ENCODE results near the gene MYO7B. TPM values are rescaled to one million over a fixed set of nuclear protein-coding genes. Genes with fewer than 3 reads are reported as not detected.
A peak's percentile ranks its signal among the peaks of the same experiment; 100 is the strongest.

The MYO7B gene
- total RNA-seq, 1 experiment from 2014 or later: 0.48 TPM

- DNase-seq (ENCODE audit: low spot score): no peak
Observed at GRCh38 chr2:127588241-127588640, 52.8 kb downstream of the MYO7B start.

- DNase-seq (ENCODE audit: low spot score): no peak
Observed at GRCh38 chr2:127589358-127589757, 53.9 kb downstream of the MYO7B start.

- DNase-seq (ENCODE audit: low spot score): no peak
Observed at GRCh38 chr2:127589841-127590240, 54.4 kb downstream of the MYO7B start.

- DNase-seq (ENCODE audit: low spot score): no peak
Observed at GRCh38 chr2:127590386-127591190, 55.1 kb downstream of the MYO7B start.

GRCh38 chr2:127591221-127591923, 55.9 kb downstream of the MYO7B start:
- DNase-seq (ENCODE audit: low spot score): peak; percentile 33

GRCh38 chr2:127592761-127593227, 57.3 kb downstream of the MYO7B start:
- no peak for DNase-seq (ENCODE audit: low spot score)

- DNase-seq (ENCODE audit: low spot score): no peak
Observed at GRCh38 chr2:127593228-127594115, 58.0 kb downstream of the MYO7B start.

GRCh38 chr2:127594116-127594591, 58.7 kb downstream of the MYO7B start:
- DNase-seq (ENCODE audit: low spot score): no peak

GRCh38 chr2:127596311-127597045, 61.0 kb downstream of the MYO7B start:
- no peak for DNase-seq (ENCODE audit: low spot score)

- DNase-seq (ENCODE audit: low spot score): no peak
Observed at GRCh38 chr2:127597046-127597983, 61.8 kb downstream of the MYO7B start.

- no peak for DNase-seq (ENCODE audit: low spot score)
Observed at GRCh38 chr2:127597984-127598380, 62.5 kb downstream of the MYO7B start.

- no peak for DNase-seq (ENCODE audit: low spot score)
Observed at GRCh38 chr2:127598711-127599110, 63.2 kb downstream of the MYO7B start.

GRCh38 chr2:127599211-127599610, 63.7 kb downstream of the MYO7B start:
- no peak for DNase-seq (ENCODE audit: low spot score)

- no peak for DNase-seq (ENCODE audit: low spot score)
Observed at GRCh38 chr2:127604986-127605385, 69.5 kb downstream of the MYO7B start.

- no peak for DNase-seq (ENCODE audit: low spot score)
Observed at GRCh38 chr2:127605691-127606263, 70.3 kb downstream of the MYO7B start.

- no peak for DNase-seq (ENCODE audit: low spot score)
Observed at GRCh38 chr2:127606625-127607398, 71.3 kb downstream of the MYO7B start.

- no peak for DNase-seq (ENCODE audit: low spot score)
Observed at GRCh38 chr2:127607399-127607908, 72.0 kb downstream of the MYO7B start.

Measured in H4 (cell line).